T-cell (primary cell): ENCODE measurements around the gene STON2. TPM values are rescaled to one million over a fixed set of nuclear protein-coding genes. Genes with fewer than 3 reads are reported as not detected.
"Not testable (repeated sequence)": the region's sequence is repeated elsewhere in the genome, so short reads cannot be mapped to it uniquely, and the experiment has no call there.

Experiments used
- ATAC-seq, 4 experiments: fragments of 200-7000 bp in 3 of 4; fragments of 150-1000 bp in 1 of 4; cut with Tn5 transposase; replicated peaks in 1 of 4; 1 replicate in 3 of 4; 2 replicates in 1 of 4; pipeline ENCODE4 v1.10.0; 2021; ENCODE audit warnings: moderate library complexity in 3 of 4, mild to moderate bottlenecking in 2 of 4, moderate number of reproducible peaks in 1 of 4
- CTCF ChIA-PET, 2 donors: fragments of 300-600 bp; sonication (Branson Sonifier 250); formaldehyde crosslinking; loops; one replicate each; lab custom pipeline; 2022; ENCODE audit warnings: antibody characterized with exemption in 2 of 2; lab: Charles Lee
- POLR2A ChIA-PET, 2 donors: fragments of 300-600 bp; sonication (Branson Sonifier 250); formaldehyde crosslinking; loops; one replicate each; lab custom pipeline; 2022; ENCODE audit warnings: antibody characterized with exemption in 2 of 2; lab: Charles Lee
- DNase-seq, 35 experiments: peaks; one replicate each; pipeline versions ENCODE4 v3.0.0 to v3.0.0-alpha.2; 2013 to 2023
- H3K27ac ChIP-seq: one replicate; pipeline ENCODE4 v1.5.1; 2013; ENCODE audit warnings: low read length
- H3K27me3 ChIP-seq, 2 experiments: replicated peaks in 1 of 2; 1 replicate in 1 of 2; 2 replicates in 1 of 2; pipeline versions ENCODE4 v1.6.1 to v1.7.0; 2013; ENCODE audit warnings: low read length in 1 of 2, mixed read lengths in 1 of 2; ENCODE audit not compliant: control insufficient read depth in 2 of 2, insufficient read depth in 2 of 2; ENCODE audit errors: extremely low read depth in 1 of 2
- H3K36me3 ChIP-seq, 2 donors: 1 replicate in 1 of 2; 2 replicates in 1 of 2; pipeline versions ENCODE4 v1.6.1 to v1.7.0; 2013; ENCODE audit warnings: low read length in 1 of 2; ENCODE audit not compliant: control insufficient read depth in 2 of 2, insufficient read depth in 1 of 2; ENCODE audit errors: extremely low read depth in 1 of 2
- H3K4me1 ChIP-seq, 2 experiments: 1 replicate in 1 of 2; 2 replicates in 1 of 2; pipeline versions ENCODE4 v1.6.1 to v1.7.0; 2013; ENCODE audit warnings: low read length in 2 of 2, mixed read lengths in 1 of 2; ENCODE audit not compliant: insufficient read depth in 2 of 2, control insufficient read depth in 1 of 2; ENCODE audit errors: extremely low read depth in 1 of 2
- H3K4me3 ChIP-seq, 2 donors: 1 replicate in 1 of 2; 2 replicates in 1 of 2; pipeline versions ENCODE4 v1.5.1 to v1.7.0; 2013; ENCODE audit warnings: mild to moderate bottlenecking in 2 of 2, low read length in 1 of 2, moderate library complexity in 1 of 2; ENCODE audit not compliant: control insufficient read depth in 1 of 2; ENCODE audit errors: extremely low read depth in 1 of 2
- H3K9me3 ChIP-seq: 2 replicates; pipeline ENCODE4 v1.7.0; 2013
- H3K27ac Mint-ChIP-seq, 2 donors: one replicate each; pipeline ENCODE4 v1.8.0; 2020 to 2021; ENCODE audit warnings: mild to moderate bottlenecking in 2 of 2, mixed read lengths in 2 of 2
- H3K27me3 Mint-ChIP-seq, 2 donors: one replicate each; pipeline ENCODE4 v1.8.0; 2021 to 2022; ENCODE audit warnings: mixed read lengths in 2 of 2
- H3K36me3 Mint-ChIP-seq: one replicate; pipeline ENCODE4 v1.8.0; 2021; ENCODE audit warnings: mixed read lengths
- H3K4me1 Mint-ChIP-seq, 3 donors: one replicate each; pipeline ENCODE4 v1.8.0; 2020 to 2022; ENCODE audit warnings: mixed read lengths in 3 of 3, mild to moderate bottlenecking in 1 of 3
- H3K4me3 Mint-ChIP-seq, 3 donors: one replicate each; pipeline ENCODE4 v1.8.0; 2020 to 2022; ENCODE audit warnings: mild to moderate bottlenecking in 3 of 3, mixed read lengths in 3 of 3, moderate library complexity in 3 of 3
- H3K9me3 Mint-ChIP-seq, 3 donors: one replicate each; pipeline ENCODE4 v1.8.0; 2020 to 2022; ENCODE audit warnings: mixed read lengths in 3 of 3
- WGBS: methylation state at CpG from one replicate; pipeline ENCODE4 v1.1.5; 2013; ENCODE audit warnings: missing lambda C conversion rate; ENCODE audit not compliant: insufficient coverage; 5-methylcytosine and 5-hydroxymethylcytosine counted together
- total RNA-seq, 35 experiments: library from RNA in 6 of 35; stranded (reverse) in 6 of 35; fragments of 120-200 nt in 1 of 35; gene quantifications; one replicate each; pipeline versions ENCODE4 v1.2.1 to v1.2.4 and lab custom pipeline; 2013 to 2026

Gene STON2
- total RNA-seq, 5 donors from 2014 or later (not counting 1 experiment from before 2014, with no cell fraction given) = 0.22 to 1.8 (median 0.40) TPM

DNA sequence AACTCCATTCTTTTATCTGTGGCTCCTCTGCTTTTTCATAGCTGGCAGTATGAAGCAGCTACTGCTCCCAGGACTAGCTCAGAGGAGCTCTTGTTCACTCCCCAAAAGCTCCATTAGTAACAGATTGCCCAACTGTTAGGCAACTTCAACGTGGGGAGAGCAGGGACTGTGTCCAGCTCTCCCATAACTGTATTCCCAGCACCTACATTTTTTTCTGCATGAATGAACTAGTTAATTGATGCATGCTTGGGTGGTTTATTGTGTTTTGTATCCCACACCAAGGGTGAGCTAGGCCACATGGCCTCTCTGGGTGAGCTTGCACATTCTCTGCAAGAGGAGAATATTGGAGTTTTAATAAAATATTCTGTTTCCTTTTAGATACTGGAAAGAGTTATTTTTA is 15.2 kb downstream of the STON2 start:
- WGBS = no CpG with 5 or more reads among the region's 1 CpG
- Histone ChIP-seq H3K4me3 (no peak overlapping the region), H3K4me1 (no peaks in the 10 kb centered on the region), H3K27ac (no peak overlapping the region), H3K36me3 (no peaks in the 10 kb centered on the region), H3K27me3 (peaks cover 0 to 2% of the 10 kb centered on the region in 2 experiments), H3K9me3 (no peaks in the 10 kb centered on the region)
- POLR2A ChIA-PET = interaction anchor here in 1 of 2 donors (0.7 kb wide), 1 partner anchor 19 kb away, joined by 3 read pairs; no protein-coding TSS in a partner anchor
- no peak overlapping the region for H3K4me3 Mint-ChIP-seq
- no peak for DNase-seq
- H3K27ac Mint-ChIP-seq = no peak overlapping the region
- ATAC-seq = no peak
- CTCF ChIA-PET = no interaction called here
- no peaks in the 10 kb centered on the region for H3K4me1 Mint-ChIP-seq
- H3K9me3 Mint-ChIP-seq = no peaks in the 10 kb centered on the region
- peaks cover 7 to 9% of the 10 kb centered on the region in 2 donors for H3K27me3 Mint-ChIP-seq
- H3K36me3 Mint-ChIP-seq = no peaks in the 10 kb centered on the region

DNA sequence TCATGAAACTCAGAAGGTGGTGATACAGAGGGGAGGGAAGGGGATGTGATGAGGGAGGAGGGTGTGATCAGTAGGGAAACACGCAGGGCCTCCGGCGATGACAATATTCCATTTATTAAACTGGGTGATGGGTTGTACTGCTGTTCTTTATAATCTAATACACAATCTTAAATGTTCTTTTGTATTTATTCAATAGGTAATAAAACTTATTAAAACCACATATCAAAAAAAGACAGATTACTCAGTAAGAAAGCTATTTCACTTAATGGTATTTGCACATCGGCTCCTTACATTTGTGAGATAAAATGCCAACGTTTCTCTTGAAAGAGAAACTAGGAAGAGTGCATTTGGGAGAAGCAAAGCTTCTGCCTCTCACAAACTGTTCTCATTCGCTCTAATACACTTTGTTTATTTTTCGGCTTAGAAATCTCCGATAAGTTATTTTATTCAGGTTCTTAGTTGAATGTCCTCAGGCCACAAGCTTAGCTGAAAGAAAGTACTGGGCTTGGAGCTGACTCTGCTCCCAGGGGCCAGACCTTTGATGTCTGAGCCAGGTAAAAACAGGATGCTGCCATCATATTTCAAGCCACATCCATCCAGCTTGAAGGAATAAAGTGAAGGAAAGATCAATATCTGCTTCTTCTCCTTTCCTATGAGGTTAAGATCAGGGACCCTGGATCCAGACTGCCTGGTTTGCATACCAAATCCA is 17.5 kb downstream of the STON2 start:
- Mint-ChIP-seq H3K4me3 (no peak overlapping the region), H3K36me3 (no peaks in the 10 kb centered on the region), H3K27me3 (peaks cover 0 to 8% of the 10 kb centered on the region in 2 donors), H3K27ac (no peak overlapping the region), H3K9me3 (no peaks in the 10 kb centered on the region), H3K4me1 (no peaks in the 10 kb centered on the region)
- no peak for DNase-seq
- peaks cover 0 to 8% of the 10 kb centered on the region in 2 experiments for H3K27me3 ChIP-seq
- no peaks in the 10 kb centered on the region for H3K9me3 ChIP-seq
- H3K4me1 ChIP-seq = no peaks in the 10 kb centered on the region
- H3K36me3 ChIP-seq = no peaks in the 10 kb centered on the region
- ATAC-seq = no peak
- no peak overlapping the region for H3K4me3 ChIP-seq
- 77% methylated on average over 4 of the region's 8 CpGs for WGBS
- no peak overlapping the region for H3K27ac ChIP-seq
- ChIA-PET CTCF (no interaction called here), POLR2A (no interaction called here)

DNA sequence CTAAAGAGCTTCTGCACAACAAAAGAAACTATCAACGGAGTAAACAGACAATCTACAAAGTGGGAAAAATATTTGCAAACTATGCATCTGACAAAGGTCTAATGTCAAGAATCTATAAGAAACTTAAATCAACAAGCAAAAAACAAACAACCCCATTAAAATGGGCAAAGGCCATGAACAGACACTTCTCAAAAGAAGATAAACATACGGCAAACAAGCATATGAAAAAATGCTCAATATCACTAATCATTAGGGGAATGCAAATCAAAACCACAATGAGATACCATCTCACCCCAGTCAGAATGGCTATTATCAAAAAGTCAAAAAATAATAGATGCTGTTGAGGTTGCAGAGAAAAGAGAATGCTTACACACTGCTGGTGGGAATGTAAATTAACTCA is 20.1 kb downstream of the STON2 start:
- H3K4me1 ChIP-seq, DNase-seq, H3K27me3 Mint-ChIP-seq, H3K27ac Mint-ChIP-seq, H3K27ac ChIP-seq, H3K36me3 ChIP-seq, H3K36me3 Mint-ChIP-seq, H3K9me3 Mint-ChIP-seq, H3K9me3 ChIP-seq, H3K4me1 Mint-ChIP-seq, H3K4me3 ChIP-seq, H3K27me3 ChIP-seq, CTCF ChIA-PET, H3K4me3 Mint-ChIP-seq, ATAC-seq: not testable (repeated sequence)
- POLR2A ChIA-PET = interaction anchor here in 1 of 2 donors (0.7 kb wide), 1 partner anchor 35 kb away, joined by 3 read pairs; no protein-coding TSS in a partner anchor
- WGBS = 100% methylated on average over 1 of the region's 2 CpGs

DNA sequence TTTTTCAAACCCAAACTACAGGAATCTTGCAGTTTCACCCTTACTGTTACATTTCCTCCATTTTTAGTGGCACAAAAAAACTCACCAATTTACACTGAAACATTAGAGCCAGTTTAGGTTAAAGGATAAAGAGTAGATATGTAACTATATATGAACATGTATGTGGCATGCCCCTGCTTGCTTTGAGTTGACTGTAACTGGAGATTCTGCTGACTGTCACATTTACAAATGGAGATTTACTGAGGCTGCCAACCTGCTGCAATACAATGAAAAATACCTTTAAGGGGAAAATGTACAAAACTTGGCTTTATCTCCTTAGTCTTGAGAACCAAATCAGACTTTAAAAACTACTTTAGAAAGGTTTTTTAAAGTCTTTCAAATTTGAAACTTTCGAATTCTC is 28.3 kb downstream of the STON2 start:
- Mint-ChIP-seq H3K4me3 (no peak overlapping the region), H3K27ac (no peak overlapping the region), H3K27me3 (peaks cover 19 to 23% of the 10 kb centered on the region in 2 donors), H3K4me1 (no peaks in the 10 kb centered on the region), H3K9me3 (no peaks in the 10 kb centered on the region), H3K36me3 (no peaks in the 10 kb centered on the region)
- no peak for ATAC-seq
- Histone ChIP-seq H3K9me3 (no peaks in the 10 kb centered on the region), H3K4me3 (no peak overlapping the region), H3K36me3 (no peaks in the 10 kb centered on the region), H3K27me3 (peaks cover 0 to 13% of the 10 kb centered on the region in 2 experiments), H3K4me1 (no peaks in the 10 kb centered on the region), H3K27ac (no peak overlapping the region)
- ChIA-PET POLR2A (no interaction called here), CTCF (no interaction called here)
- WGBS = no CpG with 5 or more reads among the region's 1 CpG
- DNase-seq = no peak

DNA sequence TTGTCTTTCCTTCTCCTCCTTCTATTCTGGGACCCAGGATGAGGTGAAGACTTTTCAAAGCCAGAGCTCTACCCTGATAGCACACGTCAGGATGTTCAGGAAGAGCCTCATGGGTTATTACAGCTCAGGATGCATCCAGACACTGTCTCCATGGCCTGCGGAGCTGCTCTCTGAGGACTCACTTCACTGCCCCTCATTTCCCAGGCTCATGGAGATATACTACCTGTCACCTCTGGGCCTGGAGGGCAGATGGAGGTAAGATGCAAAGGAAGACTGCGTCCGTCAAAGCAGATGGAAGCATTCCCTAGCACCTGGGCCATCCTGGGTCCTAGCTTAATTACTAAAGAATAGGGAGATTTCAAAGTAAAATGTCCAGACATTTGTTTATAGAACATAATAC is 32.6 kb downstream of the STON2 start:
- H3K27me3 ChIP-seq = peaks cover 0 to 21% of the 10 kb centered on the region in 2 experiments
- ChIA-PET POLR2A (no interaction called here), CTCF (no interaction called here)
- Mint-ChIP-seq H3K36me3 (no peaks in the 10 kb centered on the region), H3K27ac (no peak overlapping the region), H3K9me3 (no peaks in the 10 kb centered on the region), H3K27me3 (peaks cover 16 to 17% of the 10 kb centered on the region in 2 donors), H3K4me1 (no peaks in the 10 kb centered on the region), H3K4me3 (no peak overlapping the region)
- H3K4me3 ChIP-seq = no peak overlapping the region
- H3K27ac ChIP-seq = no peak overlapping the region
- DNase-seq (no peak), ATAC-seq (no peak)
- H3K9me3 ChIP-seq = no peaks in the 10 kb centered on the region
- H3K36me3 ChIP-seq = no peaks in the 10 kb centered on the region
- WGBS = 100% methylated on average over 2 of the region's 4 CpGs
- no peaks in the 10 kb centered on the region for H3K4me1 ChIP-seq

DNA sequence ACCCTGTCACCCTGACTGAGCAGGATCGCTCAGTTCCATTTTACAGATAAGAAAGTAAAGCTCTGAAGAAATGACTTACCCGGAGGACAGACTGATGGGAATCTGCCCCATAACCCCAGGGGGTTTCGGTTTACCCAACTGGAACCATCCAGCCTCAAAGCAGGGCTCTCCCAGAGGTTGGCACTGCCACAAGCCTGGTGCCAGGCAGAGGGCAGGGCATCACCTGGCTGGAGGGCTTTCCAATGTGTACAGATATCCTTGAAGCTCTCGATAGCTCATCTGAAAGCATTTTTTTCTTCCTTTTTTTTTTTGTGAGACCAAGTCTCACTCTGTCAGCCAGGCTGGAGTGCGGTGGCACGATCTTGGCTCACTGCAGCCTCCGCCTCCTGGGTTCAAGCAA is 33.2 kb downstream of the STON2 start:
- POLR2A ChIA-PET = interaction anchor here in 1 of 2 donors (0.9 kb wide), 1 partner anchor 18 kb away, joined by 3 read pairs; no protein-coding TSS in a partner anchor
- no peaks in the 10 kb centered on the region for H3K36me3 Mint-ChIP-seq
- no peak overlapping the region for H3K27ac ChIP-seq

More for the DNA sequence above, 33.2 kb downstream of the STON2 start:
- no peaks in the 10 kb centered on the region for H3K36me3 ChIP-seq
- no peaks in the 10 kb centered on the region for H3K4me1 Mint-ChIP-seq
- DNase-seq (no peak), ATAC-seq (no peak)
- H3K27ac Mint-ChIP-seq = no peak overlapping the region
- no peak overlapping the region for H3K4me3 Mint-ChIP-seq
- H3K27me3 Mint-ChIP-seq = peaks cover 14 to 17% of the 10 kb centered on the region in 2 donors
- H3K4me1 ChIP-seq = no peaks in the 10 kb centered on the region
- WGBS = 72% methylated on average over 5 of the region's 7 CpGs
- no peaks in the 10 kb centered on the region for H3K9me3 ChIP-seq
- CTCF ChIA-PET = no interaction called here
- H3K27me3 ChIP-seq = peaks cover 0 to 21% of the 10 kb centered on the region in 2 experiments
- H3K9me3 Mint-ChIP-seq = no peaks in the 10 kb centered on the region
- H3K4me3 ChIP-seq = no peak overlapping the region
